GM18508 (cell line): ENCODE measurements around the gene UPP2.

Experiments used
- ATAC-seq: cut with Tn5 transposase; IDR thresholded peaks from one replicate; pipeline ENCODE4 v1.9.1; 2021; ENCODE audit warnings: moderate number of reproducible peaks; ENCODE audit not compliant: insufficient read depth, unreplicated experiment

The UPP2 gene

GRCh38 chr2:158135096-158135495 lies 33.4 kb downstream of the UPP2 start:
- ATAC-seq, result no peak

GRCh38 chr2:158138255-158138654 lies 36.6 kb downstream of the UPP2 start:
- no peak for ATAC-seq

- ATAC-seq, result no peak
These were observed 38.5 kb downstream of the UPP2 start for GRCh38 chr2:158140201-158140600.

GRCh38 chr2:158142165-158142564 lies 40.5 kb downstream of the UPP2 start:
- ATAC-seq, result no peak

- ATAC-seq, result no peak
These were observed 41.1 kb downstream of the UPP2 start for GRCh38 chr2:158142568-158143332.

GRCh38 chr2:158143703-158144360 lies 42.2 kb downstream of the UPP2 start:
- ATAC-seq, result no peak

GRCh38 chr2:158144914-158145625 lies 43.4 kb downstream of the UPP2 start:
- no peak for ATAC-seq

GRCh38 chr2:158153270-158154015 lies 51.8 kb downstream of the UPP2 start:
- no peak for ATAC-seq

GRCh38 chr2:158154596-158154995 lies 52.9 kb downstream of the UPP2 start:
- ATAC-seq, result no peak

GRCh38 chr2:158172719-158173118 lies 71.0 kb downstream of the UPP2 start:
- ATAC-seq, result no peak

- no peak for ATAC-seq
These were observed 72.8 kb downstream of the UPP2 start for GRCh38 chr2:158174495-158174894.

GRCh38 chr2:158174956-158175355 lies 73.3 kb downstream of the UPP2 start:
- no peak for ATAC-seq

GRCh38 chr2:158178646-158179045 lies 77.0 kb downstream of the UPP2 start:
- no peak for ATAC-seq

- ATAC-seq, result no peak
These were observed 78.0 kb downstream of the UPP2 start for GRCh38 chr2:158179660-158180059.

- no peak for ATAC-seq
These were observed 79.5 kb downstream of the UPP2 start for GRCh38 chr2:158181171-158181570.

GRCh38 chr2:158182676-158183295 lies 81.1 kb downstream of the UPP2 start:
- no peak for ATAC-seq

GRCh38 chr2:158184001-158184400 lies 82.3 kb downstream of the UPP2 start:
- no peak for ATAC-seq

GRCh38 chr2:158184556-158185343 lies 83.1 kb downstream of the UPP2 start:
- no peak for ATAC-seq
